Calu3 (cell line): ENCODE data around the gene SMTNL1. TPM values are rescaled to one million over a fixed set of nuclear protein-coding genes. Genes with fewer than 3 reads are reported as not detected.
A peak's percentile ranks its signal among the peaks of the same experiment; 100 is the strongest.

Experiments
- BruUV-seq: library from RNA; stranded (reverse); fragments of 400-500 nt; replicated peaks from 2 replicates; lab custom pipeline; 2021; lab: Mats Ljungman, UMichigan
- CTCF ChIA-PET: fragments of 300-600 bp; sonication (Branson Sonifier 250); formaldehyde crosslinking; loops from one replicate; lab custom pipeline; 2022; ENCODE audit warnings: antibody characterized with exemption; lab: Charles Lee
- DNase-seq: peaks from one replicate; pipeline ENCODE4 v3.0.0; 2022
- H3K27ac Mint-ChIP-seq: one replicate; pipeline ENCODE4 v1.8.0; 2022; ENCODE audit warnings: mixed read lengths; ENCODE audit not compliant: unreplicated experiment
- H3K27me3 Mint-ChIP-seq: one replicate; pipeline ENCODE4 v1.8.0; 2022; ENCODE audit warnings: mixed read lengths; ENCODE audit not compliant: unreplicated experiment
- H3K36me3 Mint-ChIP-seq: one replicate; pipeline ENCODE4 v1.8.0; 2022; ENCODE audit warnings: mild to moderate bottlenecking, moderate library complexity, mixed read lengths; ENCODE audit not compliant: insufficient read depth, unreplicated experiment
- H3K4me1 Mint-ChIP-seq: one replicate; pipeline ENCODE4 v1.8.0; 2022; ENCODE audit warnings: mild to moderate bottlenecking, low read depth, mixed read lengths; ENCODE audit not compliant: unreplicated experiment
- H3K4me3 Mint-ChIP-seq: one replicate; pipeline ENCODE4 v1.8.0; 2022; ENCODE audit warnings: mild to moderate bottlenecking, low read depth, moderate library complexity, mixed read lengths; ENCODE audit not compliant: unreplicated experiment
- H3K9me3 Mint-ChIP-seq: one replicate; pipeline ENCODE4 v1.8.0; 2022; ENCODE audit warnings: low read depth, mixed read lengths; ENCODE audit not compliant: unreplicated experiment
- CTCF ChIP-seq: fragments of 200-600 bp; IDR thresholded peaks from one replicate; pipeline ENCODE4 v1.8.0; 2022; ENCODE audit warnings: antibody characterized with exemption; ENCODE audit not compliant: unreplicated experiment
- intact Hi-C: fragments of 100-400 bp; cut with micrococcal nuclease; formaldehyde crosslinking; loops from one replicate; pipeline ENCODE4 v1.10.0; 2022; ENCODE audit not compliant: unreplicated experiment
- total RNA-seq: library from RNA; stranded (reverse); gene quantifications from 2 replicates; pipeline ENCODE4 v1.2.3, GENCODE V29; 2022

SMTNL1 gene
- total RNA-seq, 1 experiment from 2014 or later, result not detected

DNA sequence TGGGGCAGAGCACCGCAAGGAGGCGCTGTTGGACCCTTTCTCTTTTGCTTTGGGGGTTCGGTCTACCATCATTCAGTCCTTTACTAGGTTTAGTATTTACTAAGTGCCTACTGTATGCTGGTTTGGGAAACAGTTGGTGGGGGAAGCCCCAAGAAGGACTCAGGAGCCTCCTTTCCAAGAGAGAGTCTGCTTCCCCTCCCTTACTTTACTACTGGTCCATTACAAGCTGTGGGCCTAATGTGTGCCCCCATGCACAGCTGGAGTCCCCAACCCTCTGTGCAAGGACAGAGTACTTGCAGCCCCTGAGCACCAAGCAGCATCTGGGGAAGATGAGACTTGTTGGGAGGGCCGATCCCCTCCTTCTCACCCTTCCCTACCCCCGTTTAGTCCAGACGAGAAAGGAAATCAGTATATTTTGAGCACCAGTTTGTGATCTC lies 31.0 kb downstream of the SMTNL1 start:
- BruUV-seq, result TSS peak; percentile 21
- no peak for TF ChIP-seq CTCF
- Mint-ChIP-seq H3K4me3 (peak overlapping the region; percentile 98), H3K4me1 (peaks cover 25% of the 10 kb centered on the region), H3K9me3 (no peaks in the 10 kb centered on the region), H3K27ac (no peak overlapping the region), H3K36me3 (peaks cover 16% of the 10 kb centered on the region), H3K27me3 (no peaks in the 10 kb centered on the region)
- peak; percentile 85 for DNase-seq
- CTCF ChIA-PET, result interaction anchor here (0.5 to 2.5 kb wide), 8 partner anchors 27 to 500 kb away, joined by 3 to 62 read pairs (median 4); partner anchors contain the start of gene TIMM10
- intact Hi-C loops, result loop anchor here (1.0 kb wide), 1 partner anchor 73 kb away; no protein-coding TSS in a partner anchor

DNA sequence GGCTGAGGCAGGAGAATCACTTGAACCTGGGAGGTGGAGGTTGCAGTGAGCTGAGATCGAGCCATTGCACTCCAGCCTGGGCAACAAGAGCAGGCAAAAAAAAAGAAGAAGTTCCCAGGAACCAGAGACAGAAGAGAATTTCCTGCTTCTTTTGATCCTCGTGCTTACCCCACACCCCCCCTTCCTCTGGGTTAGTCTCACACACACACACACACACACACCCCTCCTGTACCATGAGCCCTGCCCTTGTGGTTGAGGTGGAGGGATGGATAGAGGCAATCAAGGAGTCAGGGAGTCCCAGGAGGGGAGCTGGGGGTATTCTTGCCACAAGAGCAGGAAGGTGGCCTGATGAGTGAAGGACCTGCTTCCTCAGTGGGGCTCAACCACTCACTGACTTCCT lies 34.2 kb downstream of the SMTNL1 start:
- intact Hi-C loops, result no loop called here
- CTCF ChIA-PET, result interaction anchor here (0.6 kb wide), 1 partner anchor 70 kb away, joined by 3 read pairs; no protein-coding TSS in a partner anchor
- Mint-ChIP-seq H3K36me3 (peaks cover 16% of the 10 kb centered on the region), H3K4me1 (peaks cover 16% of the 10 kb centered on the region), H3K4me3 (no peak overlapping the region), H3K27ac (no peak overlapping the region), H3K27me3 (peaks cover 10% of the 10 kb centered on the region), H3K9me3 (no peaks in the 10 kb centered on the region)
- BruUV-seq, result no TSS peak
- no peak for DNase-seq
- no peak for TF ChIP-seq CTCF

- peaks cover 12% of the 10 kb centered on the region for H3K27me3 Mint-ChIP-seq
- H3K4me1 Mint-ChIP-seq, result peaks cover 6% of the 10 kb centered on the region
- H3K9me3 Mint-ChIP-seq, result no peaks in the 10 kb centered on the region
- H3K36me3 Mint-ChIP-seq, result no peaks in the 10 kb centered on the region
- intact Hi-C loops, result no loop called here
- TF ChIP-seq CTCF, result no peak
- BruUV-seq, result no TSS peak
- no peak overlapping the region for H3K4me3 Mint-ChIP-seq
- no peak for DNase-seq
- H3K27ac Mint-ChIP-seq, result no peak overlapping the region
- CTCF ChIA-PET, result no interaction called here
Measured at GRCh38 chr11:57574061-57574460, 36.7 kb downstream of the SMTNL1 start.

DNA sequence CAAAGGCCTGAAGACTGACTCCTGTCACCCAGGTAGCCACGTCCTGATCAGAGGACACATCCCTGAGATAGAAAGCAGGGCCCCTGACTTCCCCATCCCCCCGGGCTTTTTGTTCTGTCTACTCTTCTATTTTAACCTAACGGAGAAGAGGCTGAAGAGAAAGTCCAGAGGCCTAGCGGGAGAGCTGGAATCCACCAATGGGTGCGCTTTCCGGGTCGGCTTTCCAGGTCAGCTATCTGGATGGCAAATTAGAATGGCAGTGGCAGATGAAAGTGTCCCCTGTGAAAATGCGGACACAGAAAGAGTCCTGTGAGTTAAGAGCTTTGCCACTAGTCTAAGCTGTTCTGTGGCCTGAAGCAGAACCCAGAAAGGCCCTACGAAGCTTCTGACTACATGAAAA lies 46.9 kb downstream of the SMTNL1 start:
- TF ChIP-seq CTCF, result no peak
- CTCF ChIA-PET, result no interaction called here
- no peak overlapping the region for H3K27ac Mint-ChIP-seq
- no peaks in the 10 kb centered on the region for H3K36me3 Mint-ChIP-seq
- H3K27me3 Mint-ChIP-seq, result no peaks in the 10 kb centered on the region
- no peaks in the 10 kb centered on the region for H3K4me1 Mint-ChIP-seq
- no peak overlapping the region for H3K4me3 Mint-ChIP-seq
- BruUV-seq, result no TSS peak
- intact Hi-C loops, result no loop called here
- DNase-seq, result no peak
- H3K9me3 Mint-ChIP-seq, result no peaks in the 10 kb centered on the region
